HepG2 (cell line): ENCODE results near the gene FNDC3B.
A peak's percentile ranks its signal among the peaks of the same experiment; 100 is the strongest.

Experiments used
- CCDC6 ChIP-seq: sonication (generic); formaldehyde crosslinking; IDR thresholded peaks from 2 replicates; pipeline ENCODE4 v1.8.1; 2022; ENCODE audit warnings: mild to moderate bottlenecking, missing genetic modification reagents, moderate library complexity
- EZH2 ChIP-seq: conservative IDR thresholded peaks from 2 replicates; pipeline ENCODE4 v1.6.1; 2012; ENCODE audit warnings: mild to moderate bottlenecking, low read depth, low read length, moderate library complexity
- MAF1 ChIP-seq: sonication (generic); formaldehyde crosslinking; IDR thresholded peaks from 2 replicates; pipeline ENCODE4 v1.5.0; 2020; ENCODE audit warnings: missing genetic modification reagents, borderline replicate concordance
- NFYB ChIP-seq: sonication (generic); formaldehyde crosslinking; IDR thresholded peaks from 2 replicates; pipeline ENCODE4 v1.4.0; 2020; ENCODE audit warnings: missing genetic modification reagents
- POLR2AphosphoS2 ChIP-seq: IDR thresholded peaks from 2 replicates; pipeline ENCODE4 v1.6.1; 2011; ENCODE audit warnings: low read depth, low read length, improper control_type of control experiment
- SKI ChIP-seq: fragments of 450-650 bp; IDR thresholded peaks from one replicate; pipeline ENCODE4 v1.6.1; 2018; ENCODE audit warnings: mild to moderate bottlenecking; ENCODE audit not compliant: partially characterized antibody
- TBL1XR1 ChIP-seq: fragments of 150-350 bp; IDR thresholded peaks from 2 replicates; pipeline ENCODE4 v1.6.1; 2014; ENCODE audit warnings: borderline replicate concordance, low read length; ENCODE audit not compliant: partially characterized antibody
- ZBTB43 ChIP-seq: sonication (generic); formaldehyde crosslinking; conservative IDR thresholded peaks from 2 replicates; pipeline ENCODE4 v1.4.0; 2020; ENCODE audit warnings: missing genetic modification reagents
- ZFX ChIP-seq: sonication (generic); formaldehyde crosslinking; IDR thresholded peaks from 2 replicates; pipeline ENCODE4 v1.4.0; 2020; ENCODE audit warnings: mild to moderate bottlenecking, low read depth, missing genetic modification reagents, moderate library complexity
- ZNF253 ChIP-seq: sonication (generic); formaldehyde crosslinking; IDR thresholded peaks from 2 replicates; pipeline ENCODE4 v1.8.0; 2022; ENCODE audit warnings: mild to moderate bottlenecking, missing genetic modification reagents, borderline replicate concordance
- ZNF33A ChIP-seq: sonication (generic); formaldehyde crosslinking; IDR thresholded peaks from 2 replicates; pipeline ENCODE4 v1.5.1; 2020; ENCODE audit warnings: missing genetic modification reagents, mild to moderate bottlenecking, moderate library complexity, borderline replicate concordance
- TF ChIP-seq, protein P1 (sequence below): sonication (generic); formaldehyde crosslinking; IDR thresholded peaks from 2 replicates; pipeline ENCODE4 v1.5.0; 2020; ENCODE audit warnings: mild to moderate bottlenecking, missing genetic modification reagents, moderate library complexity
- TF ChIP-seq, protein P2 (sequence below): sonication (generic); formaldehyde crosslinking; IDR thresholded peaks from 2 replicates; pipeline ENCODE4 v1.5.1; 2020; ENCODE audit warnings: mild to moderate bottlenecking, missing genetic modification reagents, moderate library complexity

DNA sequence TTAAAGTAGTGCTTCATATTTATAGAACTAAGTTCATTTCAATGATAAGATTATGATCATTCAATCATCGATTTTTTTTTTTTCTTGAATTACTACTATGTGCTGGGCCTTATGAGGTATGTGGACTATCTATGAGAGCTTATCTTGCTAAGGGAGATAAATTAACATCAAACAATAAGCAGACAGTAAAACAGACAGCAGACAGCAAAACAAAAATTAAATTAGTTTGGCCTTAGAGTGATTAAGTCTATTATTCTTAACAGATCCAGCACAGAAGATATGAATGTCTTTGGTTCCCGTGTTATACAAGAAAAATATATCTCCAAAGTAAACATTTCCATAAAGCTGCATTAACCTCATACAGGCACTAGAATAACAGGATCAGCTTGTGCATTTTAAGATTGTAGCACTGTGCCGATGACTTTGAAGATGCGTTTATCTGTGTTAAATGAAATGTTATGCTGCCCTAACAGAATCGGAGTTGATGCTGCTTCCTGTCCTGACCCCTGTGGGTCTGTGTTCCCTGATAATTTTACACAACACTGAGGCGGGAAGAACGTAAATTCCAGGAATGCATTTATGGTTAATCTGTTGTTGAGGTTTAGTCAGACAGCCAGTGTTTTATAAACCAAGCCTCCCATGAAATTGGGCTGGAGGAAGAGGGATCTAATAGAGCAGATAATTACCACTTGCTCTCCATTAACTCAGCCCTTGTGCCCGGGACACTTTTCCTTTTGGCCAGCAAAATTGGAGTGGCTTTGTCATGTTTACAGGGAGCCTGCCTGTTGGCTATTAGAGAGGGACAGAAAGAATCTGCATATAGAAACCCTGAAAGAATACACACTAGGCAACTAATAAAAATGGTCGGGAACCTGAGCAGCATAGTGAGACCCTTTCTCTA, 328.1 kb downstream of the FNDC3B start:
- TF ChIP-seq SKI (no peak), TBL1XR1 (no peak), ZBTB43 (CRISPR knock-in tag) (no peak), NFYB (CRISPR knock-in tag) (no peak), CCDC6 (no peak), EZH2 (no peak), MAF1 (CRISPR knock-in tag) (no peak), ZFX (CRISPR knock-in tag) (no peak), POLR2AphosphoS2 (0 out of 2 replicates have a peak, but pooled peaks have one; percentile 25), ZNF253 (no peak), ZNF33A (CRISPR knock-in tag) (no peak)
- TF ChIP-seq, protein P1, sequence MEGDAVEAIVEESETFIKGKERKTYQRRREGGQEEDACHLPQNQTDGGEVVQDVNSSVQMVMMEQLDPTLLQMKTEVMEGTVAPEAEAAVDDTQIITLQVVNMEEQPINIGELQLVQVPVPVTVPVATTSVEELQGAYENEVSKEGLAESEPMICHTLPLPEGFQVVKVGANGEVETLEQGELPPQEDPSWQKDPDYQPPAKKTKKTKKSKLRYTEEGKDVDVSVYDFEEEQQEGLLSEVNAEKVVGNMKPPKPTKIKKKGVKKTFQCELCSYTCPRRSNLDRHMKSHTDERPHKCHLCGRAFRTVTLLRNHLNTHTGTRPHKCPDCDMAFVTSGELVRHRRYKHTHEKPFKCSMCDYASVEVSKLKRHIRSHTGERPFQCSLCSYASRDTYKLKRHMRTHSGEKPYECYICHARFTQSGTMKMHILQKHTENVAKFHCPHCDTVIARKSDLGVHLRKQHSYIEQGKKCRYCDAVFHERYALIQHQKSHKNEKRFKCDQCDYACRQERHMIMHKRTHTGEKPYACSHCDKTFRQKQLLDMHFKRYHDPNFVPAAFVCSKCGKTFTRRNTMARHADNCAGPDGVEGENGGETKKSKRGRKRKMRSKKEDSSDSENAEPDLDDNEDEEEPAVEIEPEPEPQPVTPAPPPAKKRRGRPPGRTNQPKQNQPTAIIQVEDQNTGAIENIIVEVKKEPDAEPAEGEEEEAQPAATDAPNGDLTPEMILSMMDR (CRISPR knock-in tag), result no peak
- TF ChIP-seq, protein P2, sequence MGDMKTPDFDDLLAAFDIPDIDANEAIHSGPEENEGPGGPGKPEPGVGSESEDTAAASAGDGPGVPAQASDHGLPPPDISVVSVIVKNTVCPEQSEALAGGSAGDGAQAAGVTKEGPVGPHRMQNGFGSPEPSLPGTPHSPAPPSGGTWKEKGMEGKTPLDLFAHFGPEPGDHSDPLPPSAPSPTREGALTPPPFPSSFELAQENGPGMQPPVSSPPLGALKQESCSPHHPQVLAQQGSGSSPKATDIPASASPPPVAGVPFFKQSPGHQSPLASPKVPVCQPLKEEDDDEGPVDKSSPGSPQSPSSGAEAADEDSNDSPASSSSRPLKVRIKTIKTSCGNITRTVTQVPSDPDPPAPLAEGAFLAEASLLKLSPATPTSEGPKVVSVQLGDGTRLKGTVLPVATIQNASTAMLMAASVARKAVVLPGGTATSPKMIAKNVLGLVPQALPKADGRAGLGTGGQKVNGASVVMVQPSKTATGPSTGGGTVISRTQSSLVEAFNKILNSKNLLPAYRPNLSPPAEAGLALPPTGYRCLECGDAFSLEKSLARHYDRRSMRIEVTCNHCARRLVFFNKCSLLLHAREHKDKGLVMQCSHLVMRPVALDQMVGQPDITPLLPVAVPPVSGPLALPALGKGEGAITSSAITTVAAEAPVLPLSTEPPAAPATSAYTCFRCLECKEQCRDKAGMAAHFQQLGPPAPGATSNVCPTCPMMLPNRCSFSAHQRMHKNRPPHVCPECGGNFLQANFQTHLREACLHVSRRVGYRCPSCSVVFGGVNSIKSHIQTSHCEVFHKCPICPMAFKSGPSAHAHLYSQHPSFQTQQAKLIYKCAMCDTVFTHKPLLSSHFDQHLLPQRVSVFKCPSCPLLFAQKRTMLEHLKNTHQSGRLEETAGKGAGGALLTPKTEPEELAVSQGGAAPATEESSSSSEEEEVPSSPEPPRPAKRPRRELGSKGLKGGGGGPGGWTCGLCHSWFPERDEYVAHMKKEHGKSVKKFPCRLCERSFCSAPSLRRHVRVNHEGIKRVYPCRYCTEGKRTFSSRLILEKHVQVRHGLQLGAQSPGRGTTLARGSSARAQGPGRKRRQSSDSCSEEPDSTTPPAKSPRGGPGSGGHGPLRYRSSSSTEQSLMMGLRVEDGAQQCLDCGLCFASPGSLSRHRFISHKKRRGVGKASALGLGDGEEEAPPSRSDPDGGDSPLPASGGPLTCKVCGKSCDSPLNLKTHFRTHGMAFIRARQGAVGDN (CRISPR knock-in tag), result no peak
